UCSD-AML1 (cell line): Measurements from ENCODE around the gene PARN.

Experiments used
- DNase-seq: peaks from one replicate; lab custom pipeline; 2025; ENCODE audit not compliant: unreplicated experiment; lab: John Stamatoyannopoulos, UW

Gene PARN

DNA sequence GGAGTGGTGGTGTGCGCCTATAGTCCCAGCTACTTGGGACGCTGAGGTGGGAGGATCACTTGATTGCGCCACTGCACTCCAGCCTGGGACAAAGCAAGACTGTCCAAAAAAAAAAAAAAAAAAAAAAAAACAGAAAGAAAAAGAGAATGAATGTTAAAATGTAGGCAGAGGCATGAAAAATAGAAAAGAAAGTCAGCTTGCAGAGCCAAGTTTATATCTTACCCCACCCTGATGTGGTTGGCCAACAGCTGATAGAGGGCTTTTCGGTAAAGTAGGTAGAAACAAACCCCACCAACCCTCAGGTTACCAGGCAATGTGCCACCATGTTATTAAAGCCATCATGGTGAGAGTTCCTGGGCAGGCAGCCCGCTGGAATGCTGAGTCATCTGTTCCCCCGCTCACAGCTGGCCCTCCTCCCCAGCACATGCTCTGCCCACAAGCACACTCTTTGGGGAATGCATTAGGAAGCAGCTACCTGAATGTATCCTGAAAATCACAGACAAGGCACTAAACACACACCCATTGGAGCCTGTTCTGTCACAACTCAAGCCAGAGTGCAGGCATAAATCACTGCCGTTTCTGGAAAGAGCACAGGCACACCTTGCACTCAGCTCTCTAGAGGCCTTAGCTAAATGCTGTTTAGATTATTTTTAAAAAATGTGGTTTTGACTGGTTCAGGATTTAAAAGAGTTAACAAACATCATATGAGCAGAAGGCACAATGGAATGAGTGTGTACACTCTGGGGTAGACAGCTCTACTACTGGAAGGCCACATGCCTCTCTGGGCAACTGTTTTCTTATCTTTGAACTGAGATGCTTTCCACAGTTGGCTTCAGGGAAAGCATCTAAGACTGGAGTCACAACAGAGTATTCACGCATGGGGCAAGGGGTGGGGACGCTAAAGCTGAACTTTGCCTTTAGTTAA lies 128.5 kb downstream of the PARN start:
- peak; percentile 24 for DNase-seq

DNA sequence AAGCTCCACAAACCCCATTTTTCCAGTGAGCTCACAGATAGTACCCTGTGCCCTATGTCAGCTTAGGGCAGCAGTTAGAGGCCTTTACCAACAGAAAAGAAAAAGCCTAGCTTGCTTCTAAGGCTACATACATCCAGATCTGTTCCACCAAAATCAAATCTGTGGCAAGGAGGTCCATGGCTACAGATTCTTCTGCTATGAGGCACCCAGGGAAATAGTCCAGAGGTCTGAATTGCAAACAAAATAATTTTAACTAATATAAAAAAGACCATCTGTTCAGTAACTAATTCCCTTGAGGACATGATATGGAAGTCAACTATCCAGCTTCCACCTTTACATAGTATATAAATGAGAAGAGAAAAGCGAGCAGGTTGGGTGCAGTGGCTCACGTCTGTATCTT lies 129.3 kb downstream of the PARN start:
- DNase-seq, result no peak

DNA sequence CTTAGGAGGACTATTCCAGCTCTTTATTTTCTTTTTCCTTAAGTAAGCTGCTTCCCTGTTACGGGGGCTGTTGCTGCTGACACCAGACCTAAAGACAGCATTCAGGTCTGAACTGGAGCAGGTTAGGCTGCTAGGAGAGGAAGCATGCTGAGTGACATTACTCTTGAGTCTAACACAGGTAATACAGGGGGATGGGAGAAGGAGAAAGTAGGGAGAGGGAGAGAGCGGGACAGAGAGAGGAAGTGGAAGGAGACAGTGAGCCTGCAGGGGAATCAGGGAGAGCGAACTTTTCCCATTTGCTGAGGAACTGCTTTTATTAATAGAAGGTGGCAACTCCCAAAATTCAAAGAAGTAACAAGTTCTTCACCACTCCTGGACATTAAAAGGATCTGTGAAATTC lies 130.9 kb downstream of the PARN start:
- no peak for DNase-seq

DNA sequence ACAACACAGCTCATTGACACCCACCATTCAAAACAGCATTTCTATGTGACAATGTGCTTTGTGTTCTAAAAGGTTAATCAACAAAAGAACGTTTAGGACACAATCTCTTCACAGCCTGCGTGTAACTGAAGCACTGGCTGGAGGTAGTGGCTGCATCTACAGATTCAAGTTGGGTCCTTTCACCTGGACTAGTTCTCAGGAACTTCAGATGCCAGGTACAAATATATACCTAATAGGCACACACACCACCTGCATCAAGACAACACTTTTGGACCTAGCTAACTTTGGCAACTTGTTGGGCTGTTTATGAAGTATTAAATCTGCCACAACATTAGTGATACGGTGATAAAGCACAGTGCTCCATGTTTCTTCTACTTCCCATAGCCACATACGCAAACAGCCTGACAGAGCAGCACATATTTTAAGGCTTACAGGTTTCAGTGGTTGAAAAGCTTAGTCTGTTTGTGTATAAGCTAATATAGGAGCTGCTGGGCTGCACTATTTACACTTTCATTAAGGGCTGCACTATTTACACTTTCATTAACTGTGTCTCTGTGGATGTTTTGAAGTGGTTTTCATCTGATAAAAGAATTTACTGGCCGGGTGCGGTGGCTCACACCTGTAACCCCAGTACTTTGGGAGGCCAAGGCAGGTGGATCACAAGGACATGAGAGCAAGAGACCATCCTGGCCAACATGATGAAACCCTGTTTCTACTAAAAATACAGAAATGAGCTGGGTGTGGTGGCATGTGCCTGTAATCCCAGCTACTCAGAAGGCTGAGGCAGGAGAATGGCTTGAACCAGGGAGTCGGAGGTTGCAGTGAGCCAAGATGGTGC lies 132.6 kb downstream of the PARN start:
- no peak for DNase-seq

DNA sequence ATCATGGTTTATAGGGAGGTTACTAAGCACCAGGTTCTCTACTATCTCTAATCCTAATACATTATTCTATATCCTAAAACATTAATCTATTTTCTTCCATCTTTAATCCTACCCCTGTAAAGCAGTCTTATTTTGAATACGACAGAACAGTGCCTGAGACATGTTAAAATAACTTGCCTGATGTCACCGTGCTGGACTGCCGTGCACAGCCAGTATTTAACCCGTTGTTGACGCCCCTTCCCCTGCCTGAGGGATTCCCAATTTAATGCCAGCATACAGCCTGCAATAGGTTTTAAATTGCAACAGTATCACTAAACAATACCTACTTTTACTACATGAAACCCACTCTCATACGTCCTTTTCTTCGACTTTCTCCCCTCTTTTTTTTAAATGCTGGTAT lies 133.3 kb downstream of the PARN start:
- DNase-seq, result no peak

DNA sequence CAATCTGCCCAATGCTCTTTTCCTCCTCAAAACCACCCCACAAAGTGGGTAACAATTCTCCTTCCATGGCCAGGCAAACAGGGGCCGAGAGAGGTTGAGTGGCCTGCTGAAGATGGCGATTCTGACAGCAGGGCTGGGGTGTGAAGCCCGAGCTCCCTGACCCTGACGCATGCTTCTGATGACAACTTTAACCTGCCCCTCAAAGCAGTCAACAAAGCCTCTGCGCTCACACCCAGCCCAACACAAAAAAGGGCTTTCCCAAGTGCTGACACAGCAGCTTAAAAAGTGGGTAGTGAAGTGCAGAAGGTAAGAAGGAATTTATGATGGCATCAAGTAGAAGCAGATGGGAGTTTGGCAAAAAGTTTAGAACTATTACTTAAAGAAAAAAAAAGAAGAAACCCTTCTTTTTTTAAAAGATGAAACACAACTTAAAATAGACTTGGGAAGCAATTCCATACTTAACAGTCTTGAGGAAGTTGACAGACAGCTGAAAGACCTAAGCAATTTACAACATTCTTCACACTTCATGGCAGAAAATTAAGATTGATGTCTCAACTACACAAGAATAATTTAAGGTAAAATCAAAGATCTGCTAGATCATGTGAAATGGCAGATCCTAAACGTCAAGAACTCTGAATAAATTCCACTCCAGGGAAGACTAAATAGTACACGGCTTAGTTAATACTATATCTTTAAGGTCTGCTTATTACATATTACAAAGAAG lies 133.9 kb downstream of the PARN start:
- no peak for DNase-seq

DNA sequence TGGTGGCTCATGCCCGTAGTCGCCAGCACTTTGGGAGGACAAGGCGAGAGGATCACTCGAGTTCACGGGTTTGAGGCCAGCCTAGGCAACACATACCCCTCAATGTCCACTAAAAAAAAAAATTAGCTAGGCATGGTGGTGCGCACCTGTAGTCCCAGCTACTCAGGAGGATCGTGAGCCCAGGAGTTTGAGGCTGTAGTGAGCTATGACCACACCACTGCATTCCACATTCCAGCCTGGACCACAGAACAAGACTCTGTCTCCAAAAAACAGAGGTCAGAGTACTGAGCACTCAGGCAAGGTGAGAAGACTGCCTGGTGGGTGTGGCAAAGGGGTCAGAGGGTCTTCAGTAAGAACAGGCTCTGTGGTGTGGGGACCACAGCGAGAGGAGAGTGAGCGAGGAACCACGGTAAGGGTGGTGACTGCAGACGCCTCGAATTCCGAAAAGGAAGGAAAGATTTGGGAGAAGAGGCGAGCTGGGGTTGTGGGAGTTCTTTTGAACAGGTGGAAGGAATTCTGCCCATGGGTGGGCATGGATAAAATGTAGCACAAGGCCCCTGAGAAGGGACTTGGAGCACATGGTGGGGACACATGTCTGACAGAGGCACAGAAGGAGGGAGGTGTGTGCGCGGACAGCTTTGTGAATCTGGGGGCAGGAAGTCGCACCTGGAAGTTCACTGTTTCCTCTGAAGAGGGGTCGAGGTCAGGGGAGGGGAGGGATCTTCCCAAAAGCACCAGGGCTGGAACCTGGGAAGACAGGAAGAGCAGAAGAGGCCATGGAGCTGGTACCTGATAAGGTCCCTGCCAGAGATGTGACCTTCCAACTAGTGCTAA lies 134.6 kb downstream of the PARN start:
- no peak for DNase-seq

DNA sequence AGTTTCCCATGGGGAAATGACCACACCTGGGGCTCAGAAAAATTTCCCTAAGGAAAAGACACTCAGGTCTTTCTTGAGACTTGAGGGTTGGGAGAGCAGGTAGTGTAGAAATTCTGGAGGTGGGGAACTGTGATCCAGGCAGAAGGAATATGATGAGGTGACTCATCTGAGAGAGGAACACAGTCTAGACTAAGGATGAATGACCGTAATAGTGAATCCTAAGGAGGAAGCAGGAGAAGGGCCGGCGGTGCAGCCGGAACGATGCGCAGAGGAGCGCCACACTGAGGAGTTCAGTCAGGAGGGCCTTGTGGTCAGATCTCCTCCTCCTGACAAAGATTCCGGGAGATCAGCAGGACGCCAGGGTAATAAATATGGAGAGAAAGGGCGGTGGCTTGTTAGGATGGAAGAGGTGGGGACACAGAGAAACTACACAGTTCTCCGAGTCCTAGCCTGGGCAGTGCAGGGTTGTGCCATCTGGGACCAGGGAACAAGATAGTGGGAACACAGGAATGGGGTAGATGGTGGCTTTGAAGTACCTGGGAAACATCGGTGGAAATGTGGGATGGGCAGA lies 135.6 kb downstream of the PARN start:
- no peak for DNase-seq

DNA sequence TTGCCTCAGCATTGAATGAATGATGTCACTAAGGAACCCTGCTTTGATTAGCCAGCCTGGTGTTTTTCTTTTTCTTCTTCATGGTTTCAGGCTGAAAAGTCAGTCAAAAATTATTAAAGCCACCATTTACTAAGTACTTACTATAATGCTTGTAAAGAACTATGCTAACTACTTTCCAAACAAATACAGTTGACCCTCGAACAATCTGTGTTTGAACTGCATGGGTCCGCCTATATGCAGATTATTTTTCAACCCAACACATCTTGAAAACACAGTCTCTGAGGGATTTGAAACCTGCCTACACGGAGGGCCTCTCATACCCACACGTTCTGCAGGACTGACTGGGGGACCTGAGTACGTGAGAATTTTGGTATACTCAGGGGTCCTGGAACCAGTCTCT lies 136.3 kb downstream of the PARN start:
- no peak for DNase-seq

DNA sequence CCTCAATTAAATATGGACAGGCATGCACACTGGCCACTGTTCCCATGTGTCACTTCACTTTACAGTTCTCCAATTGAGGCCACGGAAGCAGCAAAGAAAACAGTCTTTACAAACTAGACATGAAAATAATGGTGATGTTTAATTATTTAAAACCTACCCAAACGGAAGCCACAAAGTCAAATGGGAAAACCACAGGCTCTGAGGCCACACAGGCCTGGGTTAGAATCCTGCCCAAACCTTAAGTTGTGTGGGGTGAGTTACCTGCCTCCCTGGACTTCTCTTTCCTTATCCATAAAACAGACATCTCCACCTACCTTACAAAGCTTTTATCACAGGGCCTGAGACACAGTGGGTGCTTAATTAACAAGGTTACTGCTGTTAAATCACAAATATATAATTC lies 137.4 kb downstream of the PARN start:
- DNase-seq, result no peak

DNA sequence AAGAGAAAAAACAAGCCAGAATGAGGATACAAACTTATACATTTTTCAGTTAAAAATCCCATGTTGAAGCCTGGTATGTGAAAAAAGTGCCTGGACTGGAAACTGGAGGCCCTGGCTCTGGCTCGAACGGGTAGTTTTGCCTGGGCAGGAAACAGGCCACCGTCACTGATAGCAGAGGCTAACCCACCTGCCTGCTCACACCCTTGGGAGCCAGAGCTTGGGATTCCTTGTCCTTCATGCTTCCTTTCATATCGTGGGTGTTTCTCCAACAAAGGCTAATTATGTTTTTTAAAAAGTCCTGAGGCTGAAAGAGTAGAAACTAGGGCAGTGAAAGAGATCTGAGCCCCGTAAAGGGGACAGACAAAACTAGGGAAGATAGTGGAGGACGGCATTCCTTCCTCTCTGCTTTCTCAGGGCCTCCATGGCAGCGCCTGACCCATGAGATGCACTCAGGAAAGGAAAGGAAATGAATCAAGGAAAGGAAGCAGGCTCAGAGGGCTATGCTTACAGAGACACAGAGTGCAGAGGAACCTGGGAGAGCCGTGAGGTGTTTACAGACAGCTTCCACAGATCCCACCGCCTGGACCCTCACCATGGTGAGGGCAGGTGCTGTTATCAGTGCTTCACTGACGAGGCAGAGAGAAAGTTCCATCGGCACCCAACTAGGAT lies 138.1 kb downstream of the PARN start:
- peak; percentile 19 for DNase-seq

DNA sequence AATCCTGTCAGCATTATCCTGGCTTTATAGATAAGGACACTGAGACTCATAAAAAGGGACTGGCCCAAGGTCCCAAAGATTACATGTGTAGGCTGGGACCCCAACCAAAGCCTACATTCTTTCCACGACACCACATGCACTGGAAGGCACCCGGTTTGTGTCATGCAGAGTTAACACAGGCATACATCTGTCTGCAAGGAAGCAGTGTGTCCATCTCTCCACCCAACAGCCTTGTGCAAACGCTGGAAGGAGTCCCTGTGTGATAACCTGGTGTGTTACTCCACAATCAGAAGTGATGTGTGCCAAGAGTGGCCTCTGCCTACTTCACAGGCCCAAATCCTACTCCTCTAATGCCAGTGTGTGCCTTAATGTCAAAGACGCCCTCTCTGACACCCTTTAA lies 139.8 kb downstream of the PARN start:
- no peak for DNase-seq

DNA sequence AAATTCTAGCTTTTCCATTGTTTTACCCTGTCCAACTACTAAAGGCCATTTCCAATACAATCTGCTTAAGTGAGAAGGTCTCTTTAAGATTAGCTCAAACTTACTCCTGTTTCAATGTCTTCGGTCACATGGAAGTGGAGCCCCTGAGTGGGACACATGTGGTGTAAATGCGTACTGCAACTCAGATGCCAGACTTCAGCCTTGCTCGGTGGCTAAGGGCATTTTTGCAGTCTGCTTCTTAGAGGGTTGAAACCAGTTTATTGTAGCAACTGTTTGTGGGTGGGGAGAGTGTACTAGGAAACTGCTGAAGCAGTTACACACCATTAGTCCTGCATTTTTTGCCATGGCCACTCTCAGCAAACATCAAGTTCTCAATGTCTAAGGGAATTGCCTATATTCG lies 140.6 kb downstream of the PARN start:
- DNase-seq, result no peak

DNA sequence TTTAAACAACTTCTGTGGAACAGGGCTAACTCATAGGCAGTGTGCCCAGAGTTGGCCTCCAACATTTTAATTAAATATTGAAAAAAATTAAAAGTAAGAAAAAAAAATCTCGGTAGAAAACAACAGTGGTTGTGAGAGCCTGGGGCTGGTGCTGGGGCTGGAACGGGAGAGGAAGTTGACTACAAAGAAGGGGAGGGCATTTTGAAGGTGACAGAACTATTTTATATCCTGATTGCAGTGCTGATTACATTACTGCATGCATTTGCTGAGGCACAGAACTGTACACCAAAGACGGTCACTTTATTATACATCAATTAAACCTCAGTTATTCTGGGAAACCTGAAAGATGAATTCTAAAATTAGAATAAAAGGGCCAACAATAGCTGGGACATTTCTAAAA lies 142.5 kb downstream of the PARN start:
- no peak for DNase-seq

DNA sequence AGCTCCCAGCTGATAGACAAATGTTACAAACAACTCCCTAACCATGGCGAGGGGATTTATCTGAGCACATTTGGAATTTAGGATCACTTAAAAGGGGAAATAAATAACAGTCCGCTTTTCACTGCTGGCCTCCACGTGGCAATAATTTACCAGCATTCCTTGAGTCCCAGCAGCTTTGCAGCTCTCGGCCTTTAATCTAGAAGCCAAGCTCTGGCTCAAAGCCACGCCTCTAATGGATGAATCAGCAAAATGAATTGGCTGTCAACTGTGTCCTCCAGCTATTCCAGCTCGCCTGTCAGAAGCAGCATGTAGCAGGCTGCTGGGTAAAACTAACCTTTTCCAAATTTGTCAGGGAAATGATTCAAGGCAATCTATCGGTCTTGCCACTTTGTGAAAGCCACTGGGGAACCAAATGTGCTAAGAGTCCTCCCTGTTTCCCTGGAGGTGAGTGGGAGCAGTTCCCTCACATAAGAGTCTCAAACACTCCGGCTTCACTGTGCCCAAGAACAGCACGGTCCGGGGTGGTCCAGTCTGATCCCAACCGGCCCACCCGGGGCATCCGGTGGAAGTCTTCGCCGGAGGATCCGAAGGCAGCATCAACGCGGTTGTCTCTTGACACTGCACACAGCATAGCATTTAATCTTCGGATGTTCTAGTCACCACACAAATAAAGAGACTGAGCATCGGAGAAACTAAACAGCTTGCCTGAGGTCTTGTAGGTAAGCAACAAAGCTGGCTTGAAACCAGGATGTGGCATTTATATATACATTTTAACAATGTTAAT lies 143.3 kb downstream of the PARN start:
- peak; percentile 20 for DNase-seq

DNA sequence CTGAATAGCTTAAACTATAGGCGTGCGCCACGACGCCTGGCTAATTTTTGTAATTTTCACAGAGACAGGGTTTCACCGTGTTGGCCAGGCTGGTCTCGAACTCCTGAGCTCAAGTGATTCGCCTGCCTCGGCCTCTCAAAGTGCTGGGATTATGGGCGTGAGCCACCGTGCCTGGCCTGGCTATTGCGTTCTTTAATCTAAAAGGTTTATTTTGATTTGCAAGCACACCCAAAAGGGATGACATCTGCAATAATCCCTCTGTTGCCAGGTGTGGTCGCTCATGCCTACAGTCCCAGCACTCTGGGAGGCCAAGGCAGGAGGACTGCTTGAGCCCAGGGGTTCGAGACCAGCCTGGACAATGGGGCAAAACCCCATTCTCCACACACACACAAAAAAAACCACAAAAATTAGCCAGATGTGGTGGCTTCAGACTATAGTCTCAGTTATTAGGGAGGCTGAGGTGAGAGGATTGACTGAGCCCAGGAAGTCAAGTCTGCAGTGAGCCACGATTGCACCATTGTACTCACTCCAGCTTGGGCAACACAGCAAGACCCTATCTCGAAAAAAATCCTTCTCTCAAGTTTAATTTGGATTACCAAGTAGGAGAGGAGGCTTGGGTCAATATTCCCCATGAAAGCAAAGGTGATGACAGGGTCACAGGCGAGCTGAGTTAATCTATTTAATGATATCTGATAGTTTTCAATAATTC lies 144.1 kb downstream of the PARN start:
- DNase-seq, result no peak

DNA sequence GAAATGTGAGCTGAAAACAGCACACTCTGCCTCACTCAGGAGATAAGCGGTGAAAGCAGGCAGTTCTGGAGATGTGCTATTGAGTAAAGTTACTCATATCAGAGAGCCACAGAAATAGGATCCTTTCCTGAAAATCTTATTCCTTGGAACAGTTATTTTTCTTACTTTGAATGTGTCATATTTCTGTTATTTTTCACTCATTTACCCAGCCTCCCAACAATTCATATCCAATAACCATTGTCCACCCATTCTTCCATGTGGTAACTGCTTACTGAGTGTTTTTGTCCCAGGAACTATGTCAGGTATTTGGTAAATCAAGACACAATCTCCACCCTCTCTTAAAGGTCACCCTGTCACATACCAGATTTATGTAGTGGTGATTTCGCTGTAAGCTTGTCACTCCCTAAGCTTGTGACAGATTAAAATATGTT lies 144.9 kb downstream of the PARN start:
- no peak for DNase-seq

DNA sequence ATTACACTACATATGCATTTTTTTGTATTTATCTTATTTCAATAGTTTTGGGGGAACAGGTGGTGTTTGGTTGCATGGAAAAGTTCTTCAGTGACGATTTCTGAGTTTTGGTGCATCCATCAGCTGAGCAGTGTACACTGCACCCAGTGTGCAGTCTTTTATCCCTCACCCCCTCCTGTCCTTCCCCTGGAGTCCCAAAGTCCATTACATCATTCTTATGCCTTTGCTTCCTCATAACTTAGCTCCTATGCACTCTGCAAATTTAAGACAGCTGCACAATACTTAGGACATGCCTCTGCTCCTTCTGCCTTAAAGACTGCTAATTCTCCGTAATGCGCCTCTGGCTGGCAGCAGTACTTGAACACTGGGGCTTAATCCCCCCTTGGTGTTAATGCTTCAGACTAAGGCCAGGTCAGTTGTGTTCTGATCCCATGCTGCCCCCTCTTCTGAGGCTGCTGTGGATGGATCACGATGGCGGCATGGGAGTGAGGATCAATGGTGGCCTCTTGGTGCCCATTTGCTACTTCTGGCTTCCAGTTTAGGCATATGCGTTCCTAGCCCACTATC lies 146.2 kb downstream of the PARN start:
- no peak for DNase-seq
